HEK293T (cell line): Measurements from ENCODE around the gene STX16.

Experiments
- CTCF ChIA-PET: fragments of 350-600 bp; formaldehyde crosslinking; extraction: SDS; loops from one replicate; lab custom pipeline; 2021; ENCODE audit warnings: antibody characterized with exemption, inconsistent platforms; lab: Yijun Ruan, JAX
- POLR2A ChIA-PET: fragments of 350-600 bp; formaldehyde crosslinking; extraction: SDS; loops from one replicate; lab custom pipeline; 2020; ENCODE audit warnings: antibody characterized with exemption, inconsistent platforms; lab: Yijun Ruan, JAX
- DNase-seq: peaks from one replicate; pipeline ENCODE4 v3.0.0; 2012; ENCODE audit warnings: mixed read lengths; ENCODE audit errors: extremely low spot score
- ARNT ChIP-seq: fragments of 450-650 bp; IDR thresholded peaks from 2 replicates; pipeline ENCODE4 v1.6.1; 2017; ENCODE audit warnings: mild to moderate bottlenecking
- BHLHE40 ChIP-seq: fragments of 450-650 bp; IDR thresholded peaks from 2 replicates; pipeline ENCODE4 v1.6.1; 2016; ENCODE audit warnings: mild to moderate bottlenecking, moderate library complexity, borderline replicate concordance
- CTBP1 ChIP-seq: fragments of 450-650 bp; IDR thresholded peaks from 2 replicates; pipeline ENCODE4 v1.6.1; 2016; ENCODE audit warnings: borderline replicate concordance
- ELF4 ChIP-seq: fragments of 450-650 bp; IDR thresholded peaks from 2 replicates; pipeline ENCODE4 v1.6.1; 2017; ENCODE audit warnings: antibody characterized with exemption
- FOXA1 ChIP-seq: fragments of 450-650 bp; IDR thresholded peaks from 2 replicates; pipeline ENCODE4 v1.6.1; 2016; ENCODE audit warnings: mild to moderate bottlenecking
- FOXK2 ChIP-seq: fragments of 450-650 bp; IDR thresholded peaks from 2 replicates; pipeline ENCODE4 v1.6.1; 2016; ENCODE audit warnings: mild to moderate bottlenecking
- FOXM1 ChIP-seq: fragments of 450-650 bp; IDR thresholded peaks from 2 replicates; pipeline ENCODE4 v1.6.1; 2017; ENCODE audit warnings: mild to moderate bottlenecking, borderline replicate concordance
- HDGF ChIP-seq: fragments of 450-650 bp; IDR thresholded peaks from 2 replicates; pipeline ENCODE4 v1.6.1; 2017; ENCODE audit warnings: antibody characterized with exemption, borderline replicate concordance
- L3MBTL2 ChIP-seq: fragments of 450-650 bp; conservative IDR thresholded peaks from 2 replicates; pipeline ENCODE4 v1.6.1; 2016; ENCODE audit warnings: mild to moderate bottlenecking
- LEF1 ChIP-seq: fragments of 450-650 bp; IDR thresholded peaks from 2 replicates; pipeline ENCODE4 v1.6.1; 2017; ENCODE audit warnings: mild to moderate bottlenecking, borderline replicate concordance
- NFRKB ChIP-seq: fragments of 450-650 bp; IDR thresholded peaks from 2 replicates; pipeline ENCODE4 v1.6.1; 2016; ENCODE audit warnings: mild to moderate bottlenecking, moderate library complexity
- SP1 ChIP-seq: fragments of 450-650 bp; IDR thresholded peaks from 2 replicates; pipeline ENCODE4 v1.6.1; 2017
- SUZ12 ChIP-seq: fragments of 450-650 bp; IDR thresholded peaks from 2 replicates; pipeline ENCODE4 v1.6.1; 2016; ENCODE audit warnings: mild to moderate bottlenecking
- TARDBP ChIP-seq: fragments of 450-650 bp; IDR thresholded peaks from 2 replicates; pipeline ENCODE4 v1.6.1; 2016
- ZNF384 ChIP-seq: fragments of 450-650 bp; IDR thresholded peaks from 2 replicates; pipeline ENCODE4 v1.6.1; 2016
- TF ChIP-seq, protein P1 (sequence below): fragments of 450-650 bp; IDR thresholded peaks from 2 replicates; pipeline ENCODE4 v1.6.1; 2016

STX16 gene

DNA sequence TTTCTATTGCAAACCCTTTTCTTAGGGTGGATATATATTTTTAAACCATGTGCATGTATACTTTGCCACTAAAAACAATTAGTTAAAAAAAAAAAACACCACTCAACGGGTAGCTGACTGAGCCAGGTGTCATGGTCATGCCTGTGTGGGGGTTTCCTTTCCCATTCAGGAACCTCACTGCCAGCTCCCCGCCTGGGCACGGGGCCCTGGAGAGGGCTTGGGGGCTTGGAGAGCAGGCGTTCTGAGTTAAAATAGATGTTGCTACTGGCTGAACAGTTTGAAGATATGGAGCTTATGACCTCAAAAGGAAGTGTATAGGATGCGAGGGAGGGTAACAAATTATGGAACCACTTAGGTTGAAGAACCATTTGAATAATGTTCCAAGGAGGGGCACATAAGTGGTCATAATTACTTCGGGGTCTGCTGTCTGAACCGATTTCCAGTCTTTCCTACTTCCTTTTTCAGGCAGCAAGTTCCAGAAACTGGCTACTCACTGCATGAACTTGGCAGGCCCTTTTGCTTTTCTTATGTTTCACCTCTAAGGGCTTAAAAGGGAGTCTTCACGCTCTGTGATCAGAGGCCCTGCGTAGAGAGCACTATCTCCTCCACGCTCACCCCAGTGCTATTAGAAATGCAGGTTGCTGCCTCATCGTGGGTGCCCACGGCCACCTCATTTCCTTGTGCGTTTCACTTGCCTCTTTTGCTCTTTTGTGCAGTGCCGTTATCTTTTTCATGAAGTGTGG is 9.9 kb downstream of the STX16 start:
- ChIA-PET POLR2A (interaction anchor here (0.6 kb wide), 1 partner anchor 428 kb away, joined by 4 read pairs; no protein-coding TSS in a partner anchor), CTCF (no interaction called here)
- no peak for DNase-seq

DNA sequence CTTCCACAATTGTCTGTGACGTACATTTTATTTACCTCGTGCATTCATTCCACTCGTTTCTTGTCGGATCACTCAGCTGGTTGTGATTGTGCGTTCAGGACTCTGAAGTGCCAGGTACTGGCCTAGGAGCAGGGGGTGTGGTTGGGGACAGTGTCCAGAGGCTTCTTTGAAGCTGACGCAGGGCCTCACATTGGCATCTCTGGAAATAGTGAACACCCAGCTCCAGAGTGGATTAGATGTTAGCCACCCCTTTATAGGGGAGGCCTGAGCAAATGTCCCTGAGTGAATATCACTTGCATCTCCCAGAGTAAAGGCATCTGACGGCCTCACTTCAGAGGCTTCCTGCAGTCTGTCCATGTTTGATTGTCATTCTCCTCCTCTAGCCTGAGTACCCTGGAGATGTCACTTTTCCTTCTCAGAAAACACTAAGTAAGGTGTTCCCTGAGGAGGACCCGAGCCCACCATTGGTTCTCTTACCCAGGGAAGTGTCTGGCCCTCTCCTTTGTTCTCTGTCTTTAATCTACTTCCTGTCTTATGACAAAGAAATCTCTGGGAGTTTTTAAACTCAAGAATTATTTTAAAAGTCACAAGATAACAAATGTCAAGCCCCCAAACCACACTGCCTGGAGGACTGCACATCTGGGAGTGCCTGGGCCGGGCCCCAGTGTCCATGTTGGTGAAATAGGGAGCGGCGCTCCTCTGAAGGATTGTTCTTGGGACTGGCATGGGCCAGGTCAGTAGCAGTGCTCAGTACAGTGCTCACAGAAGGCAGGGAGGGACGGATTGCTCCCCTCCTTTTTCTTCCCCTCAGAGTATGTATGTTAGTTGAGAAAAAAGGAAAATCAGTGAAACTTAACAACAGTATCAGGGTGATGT is 10.8 kb downstream of the STX16 start:
- CTCF ChIA-PET = no interaction called here
- POLR2A ChIA-PET = interaction anchor here (0.6 kb wide), 1 partner anchor 427 kb away, joined by 4 read pairs; no protein-coding TSS in a partner anchor

More for the DNA sequence above, 9.9 kb downstream of the STX16 start:
- TF ChIP-seq BHLHE40 (no peak), TARDBP (no peak), SUZ12 (no peak), ZNF384 (no peak), CTBP1 (no peak)

DNA sequence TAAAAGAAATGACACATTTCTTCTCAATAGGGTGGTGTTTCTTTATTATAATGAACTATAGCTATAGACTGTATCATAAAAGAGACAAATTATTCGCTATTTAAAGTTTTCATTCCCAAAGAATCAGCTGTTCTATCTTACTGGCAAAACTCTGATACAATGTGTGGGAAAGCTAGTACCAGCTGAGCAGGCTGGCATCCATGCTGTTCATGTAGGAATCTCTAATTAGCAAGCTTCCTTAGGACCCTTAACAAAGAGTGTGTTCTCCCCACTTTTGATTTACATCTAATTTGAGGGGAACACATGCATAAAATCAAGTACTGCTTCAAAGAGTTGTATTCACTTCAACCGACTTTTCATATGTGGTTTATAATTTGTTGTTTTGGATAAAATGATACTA is 13.2 kb downstream of the STX16 start:
- ChIA-PET POLR2A (interaction anchor here (1.3 kb wide), 1 partner anchor 13 kb away, joined by 3 read pairs; the partner anchor contains the start of gene STX16), CTCF (no interaction called here)
- DNase-seq = no peak
- TF ChIP-seq FOXA1 (no peak), FOXK2 (no peak), ARNT (no peak), ELF4 (no peak)
- TF ChIP-seq, protein P1, sequence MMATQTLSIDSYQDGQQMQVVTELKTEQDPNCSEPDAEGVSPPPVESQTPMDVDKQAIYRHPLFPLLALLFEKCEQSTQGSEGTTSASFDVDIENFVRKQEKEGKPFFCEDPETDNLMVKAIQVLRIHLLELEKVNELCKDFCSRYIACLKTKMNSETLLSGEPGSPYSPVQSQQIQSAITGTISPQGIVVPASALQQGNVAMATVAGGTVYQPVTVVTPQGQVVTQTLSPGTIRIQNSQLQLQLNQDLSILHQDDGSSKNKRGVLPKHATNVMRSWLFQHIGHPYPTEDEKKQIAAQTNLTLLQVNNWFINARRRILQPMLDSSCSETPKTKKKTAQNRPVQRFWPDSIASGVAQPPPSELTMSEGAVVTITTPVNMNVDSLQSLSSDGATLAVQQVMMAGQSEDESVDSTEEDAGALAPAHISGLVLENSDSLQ = no peak

More for the DNA sequence above, 10.8 kb downstream of the STX16 start:
- no peak for DNase-seq
- TF ChIP-seq ELF4 = no peak
- TF ChIP-seq TARDBP = no peak
- no peak for TF ChIP-seq SP1
- TF ChIP-seq ZNF384 = no peak
- TF ChIP-seq FOXM1 = no peak
- TF ChIP-seq LEF1 = no peak
- no peak for TF ChIP-seq FOXK2
- no peak for TF ChIP-seq NFRKB
- TF ChIP-seq, protein P1 = no peak
- TF ChIP-seq FOXA1 = no peak

DNA sequence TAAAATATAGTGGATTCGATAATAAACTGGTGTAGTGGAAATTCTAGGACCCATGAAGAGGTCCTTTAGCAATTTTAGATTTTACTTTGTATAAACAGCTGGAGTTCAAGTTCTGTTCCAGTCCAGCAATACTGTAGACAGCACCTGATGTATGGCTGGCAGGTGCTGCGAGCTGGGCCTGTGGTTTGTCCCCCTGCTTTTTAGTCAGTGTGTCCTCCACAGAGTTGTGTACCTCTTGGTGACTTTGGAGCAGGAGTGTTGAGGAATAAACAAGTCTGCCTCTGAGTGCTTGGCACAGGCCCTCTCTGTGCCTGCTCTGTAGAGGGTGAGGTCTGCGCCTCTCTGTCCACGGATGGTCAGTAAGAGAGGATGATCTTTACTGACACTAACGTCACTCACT is 13.8 kb downstream of the STX16 start:
- CTCF ChIA-PET = no interaction called here
- DNase-seq = no peak
- POLR2A ChIA-PET = interaction anchor here (1.3 kb wide), 1 partner anchor 14 kb away, joined by 3 read pairs; the partner anchor contains the start of gene STX16
- TF ChIP-seq FOXM1 = no peak
- TF ChIP-seq LEF1 = no peak
- no peak for TF ChIP-seq HDGF
- TF ChIP-seq SP1 = no peak
- no peak for TF ChIP-seq FOXA1
- TF ChIP-seq NFRKB = no peak
- TF ChIP-seq ZNF384 = no peak
- TF ChIP-seq BHLHE40 = no peak
- no peak for TF ChIP-seq ARNT
- no peak for TF ChIP-seq TARDBP
- TF ChIP-seq CTBP1 = no peak
- no peak for TF ChIP-seq FOXK2

DNA sequence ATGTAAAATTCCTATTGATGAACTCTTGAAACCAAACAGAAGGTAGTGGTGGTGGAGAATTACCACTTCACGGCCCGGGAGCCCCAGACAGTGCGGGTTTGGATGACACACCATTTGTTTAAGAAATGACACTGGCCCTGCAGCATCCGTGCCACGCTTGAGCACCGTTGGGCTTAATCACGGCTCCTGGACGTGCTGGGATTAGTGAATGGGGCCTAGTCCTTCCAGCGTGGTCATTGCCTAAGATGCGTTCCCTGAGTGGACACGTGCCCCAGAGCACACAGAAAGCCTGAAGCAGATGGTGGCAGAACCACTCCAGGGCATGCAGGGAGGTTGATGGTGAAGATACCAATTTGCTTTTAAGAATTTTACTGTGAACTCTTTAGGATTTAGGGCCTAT is 14.5 kb downstream of the STX16 start:
- no peak for DNase-seq
- TF ChIP-seq ZNF384 (no peak), L3MBTL2 (no peak), ARNT (no peak), FOXM1 (no peak), FOXK2 (no peak), BHLHE40 (no peak), CTBP1 (no peak), NFRKB (no peak), FOXA1 (no peak), TARDBP (no peak), SP1 (no peak), LEF1 (no peak), HDGF (no peak), ELF4 (no peak), SUZ12 (no peak)
- TF ChIP-seq, protein P1 = no peak
- ChIA-PET POLR2A (no interaction called here), CTCF (no interaction called here)

DNA sequence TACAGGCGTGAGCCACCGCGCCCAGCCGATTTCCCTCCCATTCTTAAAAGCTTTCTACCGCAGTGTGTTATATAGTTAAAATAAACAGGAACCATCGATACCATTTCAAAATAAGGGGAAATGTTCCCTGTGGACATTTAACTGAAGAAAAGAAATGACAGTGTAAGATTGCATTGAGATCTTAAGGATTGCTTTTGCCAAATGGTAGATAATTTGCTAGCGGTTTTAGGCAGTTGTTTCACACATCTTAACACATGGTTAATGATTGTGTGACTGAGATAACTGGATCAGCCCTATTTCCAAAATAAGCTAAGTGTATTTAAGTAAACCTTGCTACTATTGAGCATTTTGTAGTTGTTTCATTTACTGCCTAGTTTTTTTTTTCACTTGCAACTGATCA is 15.6 kb downstream of the STX16 start:
- ChIA-PET POLR2A (no interaction called here), CTCF (no interaction called here)
- TF ChIP-seq NFRKB (no peak), HDGF (no peak), FOXK2 (no peak), L3MBTL2 (no peak), TARDBP (no peak), ZNF384 (no peak), ARNT (no peak), CTBP1 (no peak), FOXM1 (no peak), ELF4 (no peak), SUZ12 (no peak), BHLHE40 (no peak), SP1 (no peak), FOXA1 (no peak), LEF1 (no peak)
- TF ChIP-seq, protein P1 = no peak
- DNase-seq = no peak
